Coronary artery (tissue), 2 donors: ENCODE data around the gene SLC9C2.
"Not testable (repeated sequence)": the region's sequence is repeated elsewhere in the genome, so short reads cannot be mapped to it uniquely, and the experiment has no call there.

ENCODE experiments used
- DNase-seq: peaks from one replicate; pipeline ENCODE4 v3.0.0-alpha.2; 2017; ENCODE audit warnings: low spot score
- H3K27ac ChIP-seq, 2 donors: fragments of 200-600 bp; sonication (generic); one replicate each; pipeline ENCODE4 v1.5.1; 2016 to 2019
- H3K4me3 ChIP-seq: fragments of 200-600 bp; sonication (generic); 2 replicates; pipeline ENCODE4 v1.5.1; 2016; ENCODE audit warnings: mild to moderate bottlenecking, moderate library complexity
- TF ChIP-seq, protein P1 (sequence below): fragments of 200-600 bp; sonication (generic); IDR thresholded peaks from one replicate; pipeline ENCODE4 v1.5.1; 2019; ENCODE audit warnings: antibody characterized with exemption

Gene SLC9C2

DNA sequence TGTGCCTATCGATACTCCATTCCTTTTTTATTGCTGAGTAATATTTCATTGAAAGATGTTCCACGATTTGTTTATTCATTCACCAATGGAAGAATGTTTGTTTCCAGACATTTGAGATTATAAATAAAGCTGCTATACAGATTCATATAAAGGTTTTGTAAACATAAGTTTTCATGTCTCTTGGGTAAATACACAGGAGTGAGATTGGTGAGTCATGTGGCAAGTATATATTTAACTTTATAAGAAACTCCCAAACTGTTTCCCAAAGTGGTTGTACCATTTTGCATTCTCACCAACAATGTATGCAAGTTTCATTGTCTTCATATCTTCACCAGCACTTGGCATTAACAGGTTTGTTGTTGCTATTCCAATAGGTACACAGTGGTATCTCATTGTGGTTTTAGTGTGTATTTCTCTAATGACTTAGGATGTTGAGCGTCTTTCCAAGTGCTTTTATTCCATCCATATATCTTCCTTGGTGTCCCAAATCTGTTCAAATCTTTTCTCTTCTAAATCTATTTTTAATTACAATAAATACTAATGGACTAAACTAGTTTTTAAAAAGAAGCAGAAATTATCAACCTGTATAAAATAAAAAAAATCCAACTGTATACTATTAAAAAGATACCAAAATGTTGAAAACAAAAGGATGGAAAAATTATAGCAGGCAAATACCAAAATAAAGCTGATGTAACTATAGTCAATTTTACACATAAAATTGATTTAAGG is 6.6 kb downstream of the SLC9C2 start:
- Histone ChIP-seq H3K4me3 (no peak overlapping the region), H3K27ac (no peak overlapping the region)
- TF ChIP-seq, protein P1, sequence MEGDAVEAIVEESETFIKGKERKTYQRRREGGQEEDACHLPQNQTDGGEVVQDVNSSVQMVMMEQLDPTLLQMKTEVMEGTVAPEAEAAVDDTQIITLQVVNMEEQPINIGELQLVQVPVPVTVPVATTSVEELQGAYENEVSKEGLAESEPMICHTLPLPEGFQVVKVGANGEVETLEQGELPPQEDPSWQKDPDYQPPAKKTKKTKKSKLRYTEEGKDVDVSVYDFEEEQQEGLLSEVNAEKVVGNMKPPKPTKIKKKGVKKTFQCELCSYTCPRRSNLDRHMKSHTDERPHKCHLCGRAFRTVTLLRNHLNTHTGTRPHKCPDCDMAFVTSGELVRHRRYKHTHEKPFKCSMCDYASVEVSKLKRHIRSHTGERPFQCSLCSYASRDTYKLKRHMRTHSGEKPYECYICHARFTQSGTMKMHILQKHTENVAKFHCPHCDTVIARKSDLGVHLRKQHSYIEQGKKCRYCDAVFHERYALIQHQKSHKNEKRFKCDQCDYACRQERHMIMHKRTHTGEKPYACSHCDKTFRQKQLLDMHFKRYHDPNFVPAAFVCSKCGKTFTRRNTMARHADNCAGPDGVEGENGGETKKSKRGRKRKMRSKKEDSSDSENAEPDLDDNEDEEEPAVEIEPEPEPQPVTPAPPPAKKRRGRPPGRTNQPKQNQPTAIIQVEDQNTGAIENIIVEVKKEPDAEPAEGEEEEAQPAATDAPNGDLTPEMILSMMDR = no peak
- DNase-seq = no peak

DNA sequence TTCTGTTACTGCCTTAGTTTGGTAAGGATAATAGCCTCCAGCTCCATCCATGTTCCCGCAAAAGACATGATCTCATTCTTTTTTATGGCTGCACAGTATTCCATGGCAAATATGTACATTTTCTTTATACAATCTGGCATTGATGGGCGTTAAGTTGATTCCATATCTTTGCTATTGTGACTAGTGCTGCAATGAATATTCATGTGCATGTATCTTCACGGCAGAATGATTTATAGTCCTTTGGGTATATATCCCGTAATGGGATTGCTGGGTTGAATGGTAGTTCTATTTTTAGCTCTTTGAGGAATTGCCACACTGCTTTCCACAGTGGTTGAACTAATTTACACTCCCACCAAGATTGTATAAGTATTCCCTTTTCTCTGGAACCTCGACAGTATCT is 11.7 kb downstream of the SLC9C2 start:
- DNase-seq, H3K27ac ChIP-seq, H3K4me3 ChIP-seq: not testable (repeated sequence)

DNA sequence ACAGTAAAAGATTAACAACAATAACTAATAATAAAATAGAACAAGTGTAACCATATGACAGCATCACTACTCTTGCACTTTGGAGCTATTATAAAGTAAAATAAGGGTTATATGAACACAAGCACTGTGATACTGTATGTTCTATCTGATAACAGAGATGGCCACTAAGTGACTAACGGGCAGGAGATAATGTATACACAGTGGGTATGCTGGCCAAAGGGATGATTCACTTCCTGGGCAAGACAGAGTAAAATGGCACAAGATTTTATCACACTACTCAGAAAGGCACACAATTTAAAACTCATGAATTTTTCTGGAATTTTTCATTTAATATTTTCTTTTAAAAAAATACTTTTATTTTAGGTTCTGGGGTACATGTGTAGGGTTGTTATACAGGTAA is 12.3 kb downstream of the SLC9C2 start:
- DNase-seq = no peak
- Histone ChIP-seq H3K27ac (no peak overlapping the region), H3K4me3 (no peak overlapping the region)
- TF ChIP-seq, protein P1 = no peak

DNA sequence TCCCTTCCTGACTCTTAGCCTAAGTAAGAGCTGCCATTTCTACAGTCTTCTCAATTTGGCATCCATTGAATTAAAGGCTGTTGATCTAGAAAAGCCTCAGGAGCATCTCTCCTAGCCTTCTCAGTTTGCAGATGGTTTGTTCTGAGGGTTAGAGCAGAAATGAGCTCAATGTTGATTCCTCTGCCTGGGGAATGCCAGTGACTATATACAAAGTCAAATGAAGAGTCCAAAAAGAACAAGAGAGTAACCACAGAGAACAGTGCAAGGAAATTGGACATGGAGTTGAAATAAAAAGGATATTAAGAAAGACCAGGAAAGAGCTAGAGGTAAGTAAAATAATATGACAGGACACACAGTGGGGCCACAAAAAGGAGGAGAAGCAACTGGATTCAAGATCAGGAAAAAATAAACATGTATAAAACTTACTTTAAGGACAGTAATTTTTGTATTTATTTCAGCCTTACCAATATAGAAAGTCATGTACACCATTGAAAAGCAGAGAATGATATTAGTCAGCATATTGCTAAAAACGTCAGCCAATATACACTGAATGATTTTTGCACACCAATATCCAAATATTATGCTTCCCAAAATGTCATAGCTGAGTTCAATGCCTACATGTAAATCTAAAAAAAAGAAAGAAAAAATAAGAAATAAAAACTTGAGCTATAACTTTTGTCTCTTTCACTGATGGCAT is 21.3 kb downstream of the SLC9C2 start:
- Histone ChIP-seq H3K27ac (no peak overlapping the region), H3K4me3 (no peak overlapping the region)
- no peak for DNase-seq
- TF ChIP-seq, protein P1 = no peak

DNA sequence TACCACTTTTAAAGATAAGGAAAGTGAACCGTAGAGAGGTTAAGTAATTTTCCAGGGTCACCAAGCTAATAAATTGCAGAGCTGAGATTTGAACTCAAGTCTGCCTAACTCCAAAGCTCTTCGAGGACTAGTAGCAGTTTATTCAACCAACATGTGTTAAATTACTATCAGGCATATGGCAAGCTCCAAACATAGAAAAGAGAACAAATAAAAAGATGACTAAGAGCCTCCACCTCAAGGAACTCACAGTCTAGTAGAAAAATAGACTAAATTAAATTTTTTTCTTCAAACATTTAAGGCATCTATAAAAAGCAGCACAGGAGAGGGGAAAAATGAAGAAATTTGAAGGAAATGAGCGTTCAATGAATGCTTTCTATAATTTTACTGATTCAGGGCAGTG is 22.2 kb downstream of the SLC9C2 start:
- Histone ChIP-seq H3K4me3 (no peak overlapping the region), H3K27ac (no peak overlapping the region)
- DNase-seq = no peak
- TF ChIP-seq, protein P1 = no peak

DNA sequence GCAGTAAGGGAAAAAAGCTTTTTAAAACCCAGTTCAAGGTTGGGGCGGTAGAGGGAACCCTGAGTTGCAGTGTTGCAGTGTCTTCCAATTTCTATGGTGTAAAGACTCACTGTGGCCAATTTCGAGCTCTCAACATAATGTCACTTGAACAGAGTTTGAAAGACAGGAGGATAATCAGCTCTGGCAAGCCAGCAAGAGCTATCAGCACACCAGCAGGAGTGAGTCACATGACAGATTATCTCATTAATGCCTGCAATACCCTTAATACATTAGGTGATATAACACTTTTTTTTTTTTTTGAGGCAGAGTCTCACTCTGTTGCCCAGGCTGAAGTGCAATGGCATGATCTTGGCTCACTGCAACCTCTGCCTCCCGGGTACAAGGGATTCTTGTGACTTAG is 22.8 kb downstream of the SLC9C2 start:
- TF ChIP-seq, protein P1 = no peak
- Histone ChIP-seq H3K27ac (no peak overlapping the region), H3K4me3 (no peak overlapping the region)
- DNase-seq = no peak

DNA sequence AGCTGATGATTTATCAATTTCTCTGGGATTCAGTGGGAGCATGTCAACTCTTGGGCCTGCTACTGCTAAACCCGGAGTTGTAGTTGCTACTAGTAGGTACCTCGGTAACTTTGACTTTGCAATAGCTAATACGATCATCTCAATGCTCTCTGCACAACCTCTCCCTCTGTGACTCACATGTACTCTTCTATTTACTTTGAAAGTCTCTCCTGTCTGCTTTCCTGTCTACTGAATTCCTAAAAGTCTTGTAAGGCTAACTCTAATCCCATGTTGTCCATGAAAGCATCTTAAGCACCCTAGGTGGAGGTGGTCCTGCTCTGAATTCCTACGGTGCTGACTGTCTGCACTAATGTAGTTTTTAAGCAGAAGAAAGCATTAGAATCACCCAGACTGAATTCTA is 29.3 kb downstream of the SLC9C2 start:
- TF ChIP-seq, protein P1 = no peak
- Histone ChIP-seq H3K4me3 (no peak overlapping the region), H3K27ac (no peak overlapping the region)
- DNase-seq = no peak
